Measurements from ENCODE around the gene TMLHE. TPM values are rescaled to one million over a fixed set of nuclear protein-coding genes. Genes with fewer than 3 reads are reported as not detected.
"Not testable (repeated sequence)": the region's sequence is repeated elsewhere in the genome, so short reads cannot be mapped to it uniquely, and the experiment has no call there.

Gene TMLHE
- total RNA-seq, 1 donor from 2014 or later, result 8.8 TPM

DNA sequence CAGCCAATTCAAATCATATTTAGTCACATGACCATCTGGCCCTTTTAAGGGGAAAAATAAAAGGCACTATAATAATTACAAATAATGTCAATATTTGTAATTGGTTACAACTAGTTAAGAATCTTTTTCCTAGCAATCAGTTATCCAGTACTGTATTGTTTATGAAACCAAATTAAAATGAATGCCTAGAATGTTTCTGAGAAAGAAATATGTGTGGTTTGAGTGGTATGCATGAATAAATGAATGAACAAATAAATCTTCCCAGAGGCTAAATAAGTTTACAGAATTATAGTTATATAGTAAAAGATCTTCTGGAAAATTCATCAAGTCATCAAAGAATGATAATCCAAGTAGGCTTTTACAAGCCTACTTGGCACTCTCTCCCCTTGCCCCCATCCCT is 98.5 kb downstream of the TMLHE start:
- Histone ChIP-seq H3K4me1 (no peaks in the 10 kb centered on the region), H3K27me3 (no peaks in the 10 kb centered on the region), H3K4me3 (no peak overlapping the region), H3K36me3 (peaks cover under 1 to 17% of the 10 kb centered on the region in 2 donors), H3K9me3 (no peaks in the 10 kb centered on the region), H3K27ac (no peak overlapping the region)
- TF ChIP-seq CTCF (IDR thresholded peaks at IDR 0.05), result no peak
- intact Hi-C loops (cut with DNase I), result no loop called here
- DNase-seq (ENCODE audit: low spot score in 2 of 2), result no peak

GRCh38 chrX:155505296-155505695 is 107.5 kb downstream of the TMLHE start:
- no peaks in the 10 kb centered on the region for H3K9me3 ChIP-seq
- intact Hi-C loops (cut with DNase I), result no loop called here
- H3K36me3 ChIP-seq, result peaks cover 2 to 5% of the 10 kb centered on the region in 2 donors
- no peak for TF ChIP-seq CTCF (IDR thresholded peaks at IDR 0.05)
- no peak overlapping the region for H3K4me3 ChIP-seq
- no peaks in the 10 kb centered on the region for H3K27me3 ChIP-seq
- DNase-seq (ENCODE audit: low spot score in 2 of 2), result no peak
- H3K4me1 ChIP-seq, result no peaks in the 10 kb centered on the region
- no peak overlapping the region for H3K27ac ChIP-seq

- H3K4me3 ChIP-seq; H3K9me3 ChIP-seq; H3K4me1 ChIP-seq; H3K27ac ChIP-seq; H3K27me3 ChIP-seq; intact Hi-C loops (cut with DNase I); DNase-seq (ENCODE audit: low spot score in 2 of 2); H3K36me3 ChIP-seq: not testable (repeated sequence)
Observed at GRCh38 chrX:155495134-155495533, 117.6 kb downstream of the TMLHE start.

DNA sequence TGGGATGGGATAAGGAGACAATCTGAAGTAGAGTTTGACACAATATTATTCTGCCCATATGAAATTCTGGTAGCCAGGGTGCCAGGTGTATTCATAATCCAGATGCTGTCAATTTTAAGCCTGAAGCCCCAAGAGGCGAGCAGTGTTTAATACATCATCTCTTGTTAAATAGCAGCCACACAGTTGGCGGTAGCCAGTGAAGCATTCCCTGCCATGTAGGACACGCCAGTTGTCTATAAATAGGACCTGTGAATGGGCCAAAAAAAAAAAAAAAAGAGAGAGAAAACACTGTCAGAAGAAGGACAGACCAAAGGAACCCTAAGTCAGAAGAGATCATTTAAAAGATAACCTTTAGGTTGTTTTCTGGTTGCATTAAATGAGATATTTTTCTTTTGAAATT is 121.3 kb downstream of the TMLHE start:
- H3K36me3 ChIP-seq; H3K27me3 ChIP-seq; intact Hi-C loops (cut with DNase I); H3K4me3 ChIP-seq; H3K9me3 ChIP-seq; DNase-seq (ENCODE audit: low spot score in 2 of 2); H3K27ac ChIP-seq; H3K4me1 ChIP-seq: not testable (repeated sequence)

DNA sequence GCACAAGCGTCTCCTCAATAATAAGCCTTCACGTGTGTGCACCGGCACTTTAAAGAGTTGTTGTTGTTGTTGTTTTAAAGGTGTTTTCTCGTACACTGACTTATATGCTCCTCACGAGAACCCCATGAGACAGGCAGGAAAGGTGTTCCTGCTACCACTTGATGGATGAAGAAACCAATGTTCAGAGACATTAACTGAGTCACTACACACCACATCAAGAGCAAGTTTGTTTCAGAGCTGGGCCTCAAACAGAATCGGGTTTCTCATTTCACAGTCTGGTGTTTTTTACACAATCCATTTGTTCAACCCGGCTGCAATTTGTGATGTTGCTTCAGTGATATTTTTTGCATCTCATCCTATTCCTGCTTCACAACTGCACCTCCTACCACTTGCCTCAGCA is 135.6 kb downstream of the TMLHE start:
- H3K27ac ChIP-seq; DNase-seq (ENCODE audit: low spot score in 2 of 2); H3K36me3 ChIP-seq; H3K4me1 ChIP-seq; intact Hi-C loops (cut with DNase I); H3K9me3 ChIP-seq; H3K27me3 ChIP-seq; H3K4me3 ChIP-seq: not testable (repeated sequence)

- DNase-seq (ENCODE audit: low spot score in 2 of 2); H3K27ac ChIP-seq; H3K4me3 ChIP-seq; H3K9me3 ChIP-seq; H3K36me3 ChIP-seq; H3K4me1 ChIP-seq; H3K27me3 ChIP-seq; intact Hi-C loops (cut with DNase I): not testable (repeated sequence)
Observed at GRCh38 chrX:155466269-155466938, 146.3 kb downstream of the TMLHE start.

- H3K36me3 ChIP-seq; H3K4me1 ChIP-seq; H3K27ac ChIP-seq; H3K4me3 ChIP-seq; intact Hi-C loops (cut with DNase I); DNase-seq (ENCODE audit: low spot score in 2 of 2); H3K9me3 ChIP-seq; H3K27me3 ChIP-seq: not testable (repeated sequence)
Observed at GRCh38 chrX:155460501-155460900, 152.3 kb downstream of the TMLHE start.

- H3K27ac ChIP-seq; H3K27me3 ChIP-seq; DNase-seq (ENCODE audit: low spot score in 2 of 2); H3K4me3 ChIP-seq; H3K4me1 ChIP-seq; H3K36me3 ChIP-seq; intact Hi-C loops (cut with DNase I); H3K9me3 ChIP-seq: not testable (repeated sequence)
Observed at GRCh38 chrX:155458471-155458870, 154.3 kb downstream of the TMLHE start, which contains the start of gene F8A3. Gene F8A3 (minus strand): TSS chrX:155458620. CDS start chrX:155458600, 20 bp downstream.

- DNase-seq (ENCODE audit: low spot score in 2 of 2); intact Hi-C loops (cut with DNase I); H3K27ac ChIP-seq; H3K4me3 ChIP-seq; H3K36me3 ChIP-seq; H3K9me3 ChIP-seq; H3K27me3 ChIP-seq; H3K4me1 ChIP-seq: not testable (repeated sequence)
Observed at GRCh38 chrX:155457761-155458447, 154.8 kb downstream of the TMLHE start.
